PC-3 (cell line): ENCODE data around the gene SFMBT1.

Experiments
- EZH2 ChIP-seq: fragments of 300-600 bp; sonication (generic); IDR thresholded peaks from one replicate; pipeline ENCODE4 v1.6.1; 2017; ENCODE audit warnings: antibody characterized with exemption, mild to moderate bottlenecking, low read length; ENCODE audit not compliant: unreplicated experiment
- TF ChIP-seq, protein P1 (sequence below): fragments of 300-600 bp; sonication (generic); conservative IDR thresholded peaks from 2 replicates; pipeline ENCODE4 v1.5.1; 2017; ENCODE audit warnings: antibody characterized with exemption, low read depth, mild to moderate bottlenecking, low read length

DNA sequence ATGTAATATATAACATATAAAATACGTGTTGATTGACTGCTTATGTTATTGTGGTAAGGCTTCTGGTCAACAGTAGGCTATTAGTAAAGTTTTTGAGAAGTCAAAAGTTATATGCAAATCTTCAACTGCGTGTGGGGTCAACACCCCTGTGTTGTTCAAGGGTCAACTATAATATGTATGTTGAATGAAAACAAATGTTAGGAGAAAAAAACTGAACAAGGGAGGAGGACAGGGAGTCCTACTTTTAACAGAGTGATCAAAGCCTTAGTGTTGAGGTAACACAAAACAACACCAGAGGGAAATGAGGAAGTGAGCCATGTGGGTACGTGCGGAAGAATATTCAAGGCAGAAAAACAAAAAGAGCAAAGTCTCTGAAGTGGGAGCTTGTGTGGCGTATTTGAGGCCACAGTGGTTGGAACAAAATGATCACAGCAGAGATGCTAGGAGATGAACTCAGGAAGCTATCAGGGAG lies 62.5 kb downstream of the SFMBT1 start:
- TF ChIP-seq, protein P1, sequence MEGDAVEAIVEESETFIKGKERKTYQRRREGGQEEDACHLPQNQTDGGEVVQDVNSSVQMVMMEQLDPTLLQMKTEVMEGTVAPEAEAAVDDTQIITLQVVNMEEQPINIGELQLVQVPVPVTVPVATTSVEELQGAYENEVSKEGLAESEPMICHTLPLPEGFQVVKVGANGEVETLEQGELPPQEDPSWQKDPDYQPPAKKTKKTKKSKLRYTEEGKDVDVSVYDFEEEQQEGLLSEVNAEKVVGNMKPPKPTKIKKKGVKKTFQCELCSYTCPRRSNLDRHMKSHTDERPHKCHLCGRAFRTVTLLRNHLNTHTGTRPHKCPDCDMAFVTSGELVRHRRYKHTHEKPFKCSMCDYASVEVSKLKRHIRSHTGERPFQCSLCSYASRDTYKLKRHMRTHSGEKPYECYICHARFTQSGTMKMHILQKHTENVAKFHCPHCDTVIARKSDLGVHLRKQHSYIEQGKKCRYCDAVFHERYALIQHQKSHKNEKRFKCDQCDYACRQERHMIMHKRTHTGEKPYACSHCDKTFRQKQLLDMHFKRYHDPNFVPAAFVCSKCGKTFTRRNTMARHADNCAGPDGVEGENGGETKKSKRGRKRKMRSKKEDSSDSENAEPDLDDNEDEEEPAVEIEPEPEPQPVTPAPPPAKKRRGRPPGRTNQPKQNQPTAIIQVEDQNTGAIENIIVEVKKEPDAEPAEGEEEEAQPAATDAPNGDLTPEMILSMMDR: no peak
- no peak for TF ChIP-seq EZH2
